ENCODE data around the gene CHD2.
"Not testable (repeated sequence)": the region's sequence is repeated elsewhere in the genome, so short reads cannot be mapped to it uniquely, and the experiment has no call there.

CHD2 gene

DNA sequence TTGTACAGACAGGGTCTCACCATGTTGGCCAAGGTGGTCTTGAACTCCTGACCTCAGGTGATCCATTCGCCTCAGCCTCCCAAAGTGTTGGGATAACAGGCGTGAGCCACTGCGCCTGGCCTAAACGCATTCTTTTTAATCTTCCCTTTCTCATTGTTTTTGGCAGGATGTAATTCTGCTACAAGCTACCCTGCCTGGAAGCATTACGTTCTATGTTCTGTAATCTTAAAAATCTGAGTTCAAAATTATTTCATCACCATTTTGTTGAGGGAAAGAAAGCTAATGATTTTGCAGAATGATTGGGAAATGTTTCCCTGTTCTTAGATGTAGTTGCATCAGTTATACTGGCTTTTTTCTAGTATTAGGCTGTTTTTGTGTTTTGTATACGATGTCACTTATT, 117.4 kb downstream of the CHD2 start:
- DNase-seq (ENCODE audit: low read depth in 1 of 2, low spot score in 1 of 2): no peak

DNA sequence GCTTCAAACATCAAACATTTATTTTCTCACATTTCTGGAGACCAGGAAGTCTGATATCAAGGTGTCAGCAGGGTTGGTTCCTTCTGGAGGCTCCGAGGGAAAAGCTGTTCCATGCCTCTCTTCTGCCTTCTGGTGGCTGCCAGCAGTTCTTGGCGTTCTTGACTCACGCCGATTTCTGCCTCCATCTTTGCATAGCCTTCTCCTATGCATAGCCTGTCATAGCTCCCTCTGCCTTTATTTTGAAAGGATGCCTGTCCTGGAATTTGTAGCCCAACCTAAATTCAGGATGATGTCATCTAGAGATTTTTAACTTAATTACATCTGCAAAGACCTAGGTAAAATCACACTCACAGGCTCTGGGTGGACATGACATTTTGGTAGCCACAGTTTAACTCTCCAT, 118.5 kb downstream of the CHD2 start:
- DNase-seq (ENCODE audit: low read depth in 1 of 2, low spot score in 1 of 2): no peak

GRCh38 chr15:93019090-93019489, 119.0 kb downstream of the CHD2 start:
- no peak for DNase-seq (ENCODE audit: low read depth in 1 of 2, low spot score in 1 of 2)

DNA sequence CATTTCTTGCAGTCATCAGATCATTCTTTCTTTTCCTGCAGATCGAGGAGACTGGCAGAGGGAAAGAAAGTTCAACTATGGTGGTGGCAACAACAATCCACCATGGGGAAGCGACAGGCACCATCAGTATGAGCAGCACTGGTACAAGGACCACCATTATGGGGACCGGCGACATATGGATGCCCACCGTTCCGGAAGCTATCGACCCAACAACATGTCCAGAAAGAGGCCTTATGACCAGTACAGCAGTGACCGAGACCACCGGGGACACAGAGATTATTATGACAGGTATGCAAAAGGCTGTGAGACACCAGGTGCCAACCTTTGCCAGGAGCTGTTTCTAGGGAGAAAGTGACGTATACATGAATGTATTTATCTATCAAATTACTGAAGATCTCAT, 119.8 kb downstream of the CHD2 start:
- no peak for DNase-seq (ENCODE audit: low read depth in 1 of 2, low spot score in 1 of 2)

DNA sequence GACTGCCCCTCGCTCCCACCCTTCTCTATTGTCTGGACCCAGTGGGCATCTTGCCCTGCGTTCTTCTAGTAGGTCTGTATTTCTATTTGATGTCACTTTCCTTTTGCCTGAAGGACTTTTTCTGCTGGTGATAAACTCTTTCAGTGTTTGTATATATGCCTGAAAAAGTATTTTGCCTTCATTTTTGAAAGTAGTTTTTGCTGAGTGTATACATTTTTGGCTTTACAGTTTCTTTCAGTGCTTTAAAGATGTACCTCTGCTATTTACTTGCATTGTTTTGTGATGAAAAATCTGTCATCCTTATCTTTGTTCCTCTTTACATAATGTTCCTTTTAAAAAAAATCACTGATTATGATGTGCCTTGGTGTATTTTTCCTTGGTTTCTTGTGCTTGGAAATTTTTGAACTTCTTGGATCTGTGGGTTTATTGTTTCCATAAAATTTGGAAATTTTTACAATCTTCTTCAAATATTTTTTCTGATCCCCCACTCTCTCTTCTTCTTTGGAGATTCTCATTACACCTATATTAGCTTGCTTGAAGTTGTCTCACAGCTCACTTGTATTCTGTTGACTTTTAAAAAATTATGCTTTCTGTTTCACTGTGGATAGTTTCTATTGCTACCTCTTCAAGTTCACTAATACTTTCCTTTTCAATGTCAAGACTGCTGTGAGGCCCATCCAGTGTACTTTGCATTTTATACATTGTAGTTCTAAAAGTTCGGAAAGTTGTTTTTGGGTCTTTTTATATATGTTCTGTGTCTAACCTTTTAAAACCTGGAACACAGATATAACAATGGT, 121.0 kb downstream of the CHD2 start:
- DNase-seq (ENCODE audit: low read depth in 1 of 2, low spot score in 1 of 2): no peak

GRCh38 chr15:93024293-93024692, 124.2 kb downstream of the CHD2 start:
- DNase-seq (ENCODE audit: low read depth in 1 of 2, low spot score in 1 of 2): no peak

- no peak for DNase-seq (ENCODE audit: low read depth in 1 of 2, low spot score in 1 of 2)
Measured at GRCh38 chr15:93024716-93025624, 124.8 kb downstream of the CHD2 start.

DNA sequence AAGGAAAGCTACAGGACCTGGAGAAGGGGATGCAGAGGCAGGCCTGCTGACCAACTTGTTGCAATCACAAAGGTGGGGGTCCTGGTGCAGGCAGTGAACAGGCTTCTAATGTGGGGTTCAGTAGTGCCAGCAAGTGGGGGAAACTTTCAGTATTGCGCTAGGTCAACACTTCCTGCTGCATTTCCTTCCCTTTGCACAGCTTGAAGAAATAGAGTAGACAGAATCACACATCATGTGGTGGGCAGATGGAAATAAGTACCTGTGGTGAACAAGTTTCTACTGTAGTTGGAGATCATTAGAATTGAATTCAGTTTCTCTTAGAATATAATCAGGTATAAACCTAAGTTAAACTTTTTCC, 125.5 kb downstream of the CHD2 start:
- DNase-seq (ENCODE audit: low read depth in 1 of 2, low spot score in 1 of 2): no peak

GRCh38 chr15:93026380-93026817, 126.3 kb downstream of the CHD2 start:
- DNase-seq (ENCODE audit: low read depth in 1 of 2, low spot score in 1 of 2): no peak

- DNase-seq (ENCODE audit: low read depth in 1 of 2, low spot score in 1 of 2): no peak
Measured at GRCh38 chr15:93027413-93027812, 127.3 kb downstream of the CHD2 start.

DNA sequence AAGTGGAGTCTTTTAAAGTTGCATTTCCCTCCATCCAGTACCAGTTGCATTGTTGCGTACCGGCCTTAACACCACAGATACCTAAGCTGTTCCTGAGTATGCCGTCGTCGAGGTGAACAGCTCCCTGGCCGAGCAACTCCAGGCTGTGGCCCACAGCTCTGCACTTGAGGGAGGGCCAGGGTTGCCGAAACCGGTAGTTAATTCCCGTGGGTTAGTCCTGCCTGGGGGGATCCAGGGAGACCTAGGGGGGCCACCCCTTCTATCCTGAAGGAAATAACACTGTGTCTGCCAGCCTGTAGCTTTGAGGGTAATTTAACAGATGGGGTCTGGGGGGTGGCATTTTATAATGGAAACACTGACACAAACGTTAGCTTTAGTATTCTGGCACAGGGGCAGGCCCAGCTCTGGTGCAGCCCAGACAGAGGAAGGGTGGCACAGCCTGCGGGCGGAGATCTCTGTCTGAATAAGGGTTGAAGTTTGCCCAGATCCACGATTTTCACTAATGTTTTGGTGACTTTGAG, 128.0 kb downstream of the CHD2 start:
- DNase-seq (ENCODE audit: low read depth in 1 of 2, low spot score in 1 of 2): no peak

- DNase-seq (ENCODE audit: low read depth in 1 of 2, low spot score in 1 of 2): no peak
Measured at GRCh38 chr15:93028632-93029213, 128.6 kb downstream of the CHD2 start.

- DNase-seq (ENCODE audit: low read depth in 1 of 2, low spot score in 1 of 2): no peak
Measured at GRCh38 chr15:93029214-93029835, 129.2 kb downstream of the CHD2 start.

DNA sequence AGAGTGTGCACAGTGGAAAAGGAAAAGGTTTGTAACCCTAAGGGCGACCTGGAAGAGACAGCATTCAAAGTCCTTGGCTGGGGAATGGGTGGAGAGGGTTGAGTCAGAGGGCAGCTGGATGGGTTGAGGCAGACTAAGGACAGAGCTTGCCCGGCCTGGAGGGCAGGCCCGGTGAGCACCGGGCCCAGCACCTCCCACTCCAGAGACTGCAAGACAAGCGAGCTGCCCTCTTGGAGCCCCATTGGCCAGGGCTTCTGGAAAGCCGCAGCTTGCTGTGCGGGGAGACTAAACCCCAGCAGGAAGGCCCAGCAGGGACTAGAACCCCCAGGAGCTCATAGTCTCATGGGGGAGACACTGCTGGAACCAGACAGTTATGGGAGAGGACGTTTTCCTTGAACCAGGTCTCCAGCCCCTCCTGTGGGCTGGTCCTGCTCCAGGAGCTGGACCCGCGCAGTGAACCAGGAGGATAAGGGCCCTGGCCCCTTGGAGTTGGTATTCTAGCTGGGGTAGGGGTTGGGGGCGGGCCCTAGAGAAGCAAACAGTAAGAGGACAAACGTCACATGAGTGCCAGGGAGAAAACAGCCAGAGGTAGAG, 129.8 kb downstream of the CHD2 start:
- DNase-seq (ENCODE audit: low read depth in 1 of 2, low spot score in 1 of 2): no peak

DNA sequence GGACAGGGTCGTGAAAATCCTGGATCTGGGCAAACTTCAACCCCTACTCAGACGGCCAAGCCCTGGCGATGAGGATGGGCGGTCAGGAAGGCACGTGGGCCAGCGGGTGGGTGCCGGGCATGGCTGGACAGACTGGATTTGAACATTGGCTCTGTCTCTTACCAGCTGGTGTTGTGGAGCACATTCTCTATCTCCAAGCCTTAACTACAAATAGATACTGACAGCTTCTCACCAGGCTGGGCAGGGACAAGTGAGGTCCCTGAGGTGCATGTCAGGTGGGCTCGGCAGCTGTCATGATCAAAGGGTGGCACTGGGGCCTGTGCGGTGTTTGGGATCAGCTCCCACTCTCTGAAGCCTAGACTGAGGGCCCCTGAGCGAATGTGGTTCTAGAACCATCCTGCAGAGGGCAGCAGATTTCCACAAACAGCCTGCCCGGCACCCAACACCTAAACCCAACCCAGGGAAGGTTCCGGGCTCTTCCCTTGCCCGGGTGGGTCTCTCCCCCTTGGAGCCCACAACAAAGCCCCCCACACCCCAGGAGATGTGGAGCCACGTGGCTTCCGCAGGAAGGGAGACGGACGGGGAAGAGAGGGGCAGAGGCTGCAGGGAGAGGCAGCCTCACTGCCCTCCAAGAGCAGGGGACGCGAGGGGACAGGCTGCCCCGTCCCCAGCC, 130.4 kb downstream of the CHD2 start:
- peak; percentile 45 to 55 for DNase-seq (ENCODE audit: low read depth in 1 of 2, low spot score in 1 of 2)

GRCh38 chr15:93031103-93031464, 131.0 kb downstream of the CHD2 start:
- DNase-seq (ENCODE audit: low read depth in 1 of 2, low spot score in 1 of 2): no peak

DNA sequence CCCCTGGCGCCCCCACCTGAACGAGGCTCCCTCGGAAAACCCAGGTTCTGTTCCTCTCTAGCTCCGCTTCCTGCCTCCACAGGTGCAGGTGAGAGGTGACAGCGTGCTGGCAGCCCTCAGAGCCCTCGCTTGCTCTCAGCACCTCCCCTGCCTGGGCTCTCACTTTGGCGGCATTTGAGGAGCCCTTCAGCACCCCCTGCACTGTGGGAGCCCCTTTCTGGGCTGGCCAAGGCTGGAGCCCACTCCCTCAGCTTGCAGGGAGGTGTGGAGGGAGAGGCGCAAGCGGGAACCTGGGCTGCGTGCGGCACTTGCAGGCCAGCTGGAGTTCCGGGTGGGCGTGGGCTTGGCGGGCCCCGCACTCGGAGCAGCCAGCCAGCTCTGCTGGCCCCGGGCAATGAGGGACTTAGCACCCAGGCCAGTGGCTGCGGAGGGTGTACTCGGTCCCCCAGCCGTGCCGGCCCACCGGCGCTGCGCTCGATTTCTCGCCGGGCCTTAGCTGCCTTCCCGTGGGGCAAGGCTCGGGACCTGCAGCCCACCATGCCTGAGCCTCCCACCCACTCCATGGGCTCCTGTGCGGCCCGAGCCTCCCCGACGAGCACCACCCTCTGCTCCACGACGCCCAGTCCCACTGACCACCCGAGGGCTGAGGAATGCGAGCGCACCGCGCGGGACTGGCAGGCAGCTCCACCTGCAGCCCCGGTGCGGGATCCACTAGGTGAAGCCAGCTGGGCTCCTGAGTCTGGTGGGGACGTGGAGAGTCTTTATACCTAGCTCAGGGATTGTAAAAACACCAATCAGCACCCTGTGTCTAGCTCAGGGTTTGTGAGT, 131.6 kb downstream of the CHD2 start:
- not testable (repeated sequence) for DNase-seq (ENCODE audit: low read depth in 1 of 2, low spot score in 1 of 2)

DNA sequence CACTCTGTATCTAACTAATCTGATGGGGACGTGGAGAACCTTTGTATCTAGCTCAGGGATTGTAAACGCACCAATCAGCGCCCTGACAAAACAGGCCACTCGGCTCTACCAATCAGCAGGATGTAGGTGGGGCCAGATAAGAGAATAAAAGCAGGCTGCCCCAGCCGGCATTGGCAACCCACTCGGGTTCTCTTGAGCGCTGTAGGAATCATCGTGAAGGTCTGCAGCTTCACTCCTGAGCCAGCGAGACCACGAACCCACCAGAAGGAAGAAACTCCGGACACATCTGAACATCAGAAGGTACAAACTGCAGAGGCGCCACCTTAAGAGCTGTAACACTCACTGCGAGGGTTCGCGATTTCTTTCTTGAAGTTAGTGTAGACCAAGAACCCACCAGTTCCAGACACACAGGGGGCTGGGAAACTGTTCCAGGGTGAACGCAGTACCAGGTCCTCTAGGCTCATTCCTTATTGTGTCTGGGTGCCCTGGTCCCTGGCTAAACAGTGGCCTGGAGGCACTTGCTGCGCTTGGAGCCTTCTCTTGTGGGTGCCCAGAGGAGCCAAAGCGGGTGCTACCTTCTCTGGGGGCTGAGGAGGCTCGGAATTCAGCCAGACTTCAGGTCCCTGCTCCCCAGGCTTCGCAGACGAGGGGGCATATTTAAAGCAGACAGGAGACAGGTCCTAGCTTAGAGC, 132.5 kb downstream of the CHD2 start:
- not testable (repeated sequence) for DNase-seq (ENCODE audit: low read depth in 1 of 2, low spot score in 1 of 2)
